Measurements from ENCODE around the gene KCNJ16. TPM values are rescaled to one million over a fixed set of nuclear protein-coding genes. Genes with fewer than 3 reads are reported as not detected.

The KCNJ16 gene
- total and polyA plus RNA-seq, 5 experiments from 2014 or later, result not detected

GRCh38 chr17:70091696-70092095 is 16.7 kb downstream of the KCNJ16 start:
- no peaks in the 10 kb centered on the region for H3K4me1 Mint-ChIP-seq
- H3K36me3 Mint-ChIP-seq, result no peaks in the 10 kb centered on the region
- peaks cover 0 to 4% (median 0%) of the 10 kb centered on the region in 5 donors for H3K27me3 Mint-ChIP-seq
- H3K27ac Mint-ChIP-seq, result no peak overlapping the region
- POLR2A ChIA-PET, result no interaction called here
- ATAC-seq (no peak), DNase-seq (no peak)
- peaks cover 0 to 8% (median 0%) of the 10 kb centered on the region in 9 donors for H3K9me3 Mint-ChIP-seq
- H3K4me3 Mint-ChIP-seq, result no peak overlapping the region

DNA sequence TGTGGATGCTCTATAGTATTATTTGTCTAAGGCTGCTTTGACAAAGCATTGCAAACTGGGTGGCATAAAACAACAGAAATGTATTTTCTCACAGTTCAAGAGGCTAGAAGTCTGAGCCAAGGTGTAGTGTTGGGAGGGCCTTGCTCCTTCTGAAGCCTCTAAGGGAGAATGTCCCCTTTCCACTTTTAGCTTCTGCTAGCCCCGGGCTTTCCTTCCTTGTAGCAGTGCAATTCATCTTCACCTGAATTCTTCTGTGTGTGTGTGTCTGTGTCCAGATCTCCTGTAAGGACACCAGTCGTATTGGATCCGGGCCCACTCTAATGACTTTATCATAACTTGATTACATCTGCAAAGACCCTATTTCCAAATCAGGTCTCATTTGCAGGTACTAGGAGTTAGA is 18.1 kb downstream of the KCNJ16 start:
- Mint-ChIP-seq H3K4me1 (no peaks in the 10 kb centered on the region), H3K4me3 (no peak overlapping the region), H3K36me3 (no peaks in the 10 kb centered on the region), H3K27me3 (peaks cover 0 to 4% (median 0%) of the 10 kb centered on the region in 5 donors), H3K27ac (no peak overlapping the region), H3K9me3 (peaks cover 0 to 8% (median 0%) of the 10 kb centered on the region in 9 donors)
- ATAC-seq, result no peak
- no peak for DNase-seq
- POLR2A ChIA-PET, result no interaction called here

GRCh38 chr17:70095455-70095854 is 20.4 kb downstream of the KCNJ16 start:
- peaks cover 0 to 8% (median 0%) of the 10 kb centered on the region in 9 donors for H3K9me3 Mint-ChIP-seq
- no peak overlapping the region for H3K4me3 Mint-ChIP-seq
- DNase-seq (no peak), ATAC-seq (no peak)
- POLR2A ChIA-PET, result no interaction called here
- H3K27ac Mint-ChIP-seq, result no peak overlapping the region
- peaks cover 0 to 4% (median 1%) of the 10 kb centered on the region in 5 donors for H3K27me3 Mint-ChIP-seq
- H3K4me1 Mint-ChIP-seq, result peaks cover 0 to 9% (median 0%) of the 10 kb centered on the region in 4 donors
- no peaks in the 10 kb centered on the region for H3K36me3 Mint-ChIP-seq

GRCh38 chr17:70096861-70097260 is 21.8 kb downstream of the KCNJ16 start:
- POLR2A ChIA-PET, result no interaction called here
- H3K27ac Mint-ChIP-seq, result no peak overlapping the region
- no peaks in the 10 kb centered on the region for H3K36me3 Mint-ChIP-seq
- H3K4me3 Mint-ChIP-seq, result no peak overlapping the region
- peaks cover 0 to 4% (median 0%) of the 10 kb centered on the region in 5 donors for H3K27me3 Mint-ChIP-seq
- H3K9me3 Mint-ChIP-seq, result peaks cover 0 to 1% (median 0%) of the 10 kb centered on the region in 9 donors
- ATAC-seq, result no peak
- no peak for DNase-seq
- peaks cover 0 to 9% (median 0%) of the 10 kb centered on the region in 4 donors for H3K4me1 Mint-ChIP-seq

DNA sequence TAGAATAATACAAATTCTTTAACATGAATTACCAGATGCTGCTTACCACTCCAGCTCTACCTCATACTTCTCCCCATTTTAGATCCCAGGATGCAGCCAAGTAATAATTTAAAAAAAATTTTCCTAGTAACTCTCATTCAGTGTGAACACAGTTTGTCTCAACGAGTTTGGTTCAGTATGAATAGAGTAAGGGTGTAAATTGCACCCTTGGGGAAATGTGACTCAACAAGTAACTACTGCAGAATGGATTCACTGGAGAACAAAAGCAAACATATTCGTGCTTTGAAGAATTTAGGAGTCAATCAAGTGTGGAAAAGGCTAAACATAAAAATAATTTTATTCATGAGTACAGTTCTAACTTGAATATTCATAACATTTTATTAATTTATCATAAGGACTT is 23.0 kb downstream of the KCNJ16 start:
- Mint-ChIP-seq H3K27me3 (peaks cover 0 to 9% (median 1%) of the 10 kb centered on the region in 5 donors), H3K36me3 (no peaks in the 10 kb centered on the region), H3K27ac (no peak overlapping the region), H3K9me3 (peaks cover 0 to 1% (median 0%) of the 10 kb centered on the region in 9 donors), H3K4me3 (no peak overlapping the region), H3K4me1 (peaks cover 0 to 9% (median 0%) of the 10 kb centered on the region in 4 donors)
- ATAC-seq, result no peak
- POLR2A ChIA-PET, result no interaction called here
- DNase-seq, result no peak

DNA sequence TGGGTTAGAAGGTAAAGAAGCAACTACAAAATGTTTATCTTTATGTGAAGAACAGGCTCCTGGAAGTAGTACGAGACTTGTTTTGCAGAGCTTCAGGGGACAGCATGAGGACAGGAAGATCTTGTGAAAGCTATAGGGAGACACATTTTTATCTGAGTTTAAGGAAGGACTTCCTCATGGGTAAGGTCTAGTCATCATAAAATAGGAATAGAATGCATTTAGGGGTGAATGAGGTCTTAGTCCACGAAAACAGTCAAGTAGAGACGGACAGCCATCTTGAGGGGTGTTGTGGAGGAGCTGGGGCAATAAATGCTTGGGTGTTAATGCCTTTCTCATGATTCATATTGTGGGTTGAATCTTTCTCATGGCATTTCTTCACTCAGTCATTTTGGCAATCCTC is 24.3 kb downstream of the KCNJ16 start:
- Mint-ChIP-seq H3K4me1 (peaks cover 0 to 9% (median 0%) of the 10 kb centered on the region in 4 donors), H3K9me3 (peaks cover 0 to 1% (median 0%) of the 10 kb centered on the region in 9 donors), H3K27ac (no peak overlapping the region), H3K27me3 (peaks cover 0 to 13% (median 1%) of the 10 kb centered on the region in 5 donors), H3K4me3 (no peak overlapping the region), H3K36me3 (no peaks in the 10 kb centered on the region)
- POLR2A ChIA-PET, result no interaction called here
- ATAC-seq (no peak), DNase-seq (no peak)

- DNase-seq, result no peak
- H3K4me3 Mint-ChIP-seq, result no peak overlapping the region
Observed at GRCh38 chr17:70099884-70100283, 24.9 kb downstream of the KCNJ16 start.

GRCh38 chr17:70100983-70101382 is 26.0 kb downstream of the KCNJ16 start:
- peaks cover 0 to 13% (median 1%) of the 10 kb centered on the region in 5 donors for H3K27me3 Mint-ChIP-seq
- H3K27ac Mint-ChIP-seq, result no peak overlapping the region
- POLR2A ChIA-PET, result no interaction called here

More at GRCh38 chr17:70099884-70100283, 24.9 kb downstream of the KCNJ16 start:
- no peak for ATAC-seq
- Mint-ChIP-seq H3K36me3 (no peaks in the 10 kb centered on the region), H3K27ac (no peak overlapping the region), H3K27me3 (peaks cover 0 to 13% (median 1%) of the 10 kb centered on the region in 5 donors), H3K9me3 (peaks cover 0 to 1% (median 0%) of the 10 kb centered on the region in 9 donors), H3K4me1 (peaks cover 0 to 9% (median 0%) of the 10 kb centered on the region in 4 donors)
- POLR2A ChIA-PET, result no interaction called here

DNA sequence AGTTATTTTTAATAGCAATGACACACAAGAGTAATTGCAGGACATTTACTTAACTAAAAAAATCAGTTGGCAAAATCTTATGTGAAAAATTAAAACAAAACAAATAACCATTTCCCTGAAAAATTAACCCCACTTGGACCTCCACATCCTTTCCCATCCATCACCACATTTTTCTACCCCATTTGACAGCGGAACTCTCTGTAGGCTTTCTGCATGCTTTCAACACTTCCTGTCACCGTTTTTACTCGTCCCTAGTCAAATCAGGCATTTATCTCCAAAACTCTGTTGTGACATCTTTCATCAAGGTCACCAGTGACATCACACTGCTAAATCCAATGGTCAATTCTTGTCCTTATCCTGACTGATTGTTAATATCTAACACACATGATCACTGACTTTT is 27.5 kb downstream of the KCNJ16 start:
- H3K9me3 Mint-ChIP-seq, result no peaks in the 10 kb centered on the region
- POLR2A ChIA-PET, result no interaction called here
- DNase-seq (no peak), ATAC-seq (no peak)
- H3K4me3 Mint-ChIP-seq, result no peak overlapping the region
- H3K4me1 Mint-ChIP-seq, result peaks cover 0 to 9% (median 0%) of the 10 kb centered on the region in 4 donors
- H3K27ac Mint-ChIP-seq, result no peak overlapping the region
- H3K36me3 Mint-ChIP-seq, result no peaks in the 10 kb centered on the region
- peaks cover 0 to 13% (median 1%) of the 10 kb centered on the region in 5 donors for H3K27me3 Mint-ChIP-seq

More at GRCh38 chr17:70100983-70101382, 26.0 kb downstream of the KCNJ16 start:
- Mint-ChIP-seq H3K36me3 (no peaks in the 10 kb centered on the region), H3K9me3 (no peaks in the 10 kb centered on the region), H3K4me1 (peaks cover 0 to 9% (median 0%) of the 10 kb centered on the region in 4 donors), H3K4me3 (no peak overlapping the region)
- ATAC-seq (no peak), DNase-seq (no peak)

- Mint-ChIP-seq H3K36me3 (no peaks in the 10 kb centered on the region), H3K4me1 (peaks cover 0 to under 1% (median 0%) of the 10 kb centered on the region in 4 donors), H3K9me3 (peaks cover 0 to 2% (median 0%) of the 10 kb centered on the region in 9 donors), H3K27ac (no peak overlapping the region), H3K4me3 (no peak overlapping the region), H3K27me3 (peaks cover 0 to 14% (median 4%) of the 10 kb centered on the region in 5 donors)
- POLR2A ChIA-PET, result no interaction called here
- no peak for DNase-seq
- no peak for ATAC-seq
Observed at GRCh38 chr17:70104791-70105523, 29.9 kb downstream of the KCNJ16 start.

- no peak overlapping the region for H3K27ac Mint-ChIP-seq
Observed at GRCh38 chr17:70105641-70106040, 30.6 kb downstream of the KCNJ16 start.

GRCh38 chr17:70106551-70106950 is 31.5 kb downstream of the KCNJ16 start:
- H3K36me3 Mint-ChIP-seq, result peaks cover 0 to 6% (median 0%) of the 10 kb centered on the region in 3 donors
- H3K27ac Mint-ChIP-seq, result no peak overlapping the region
- H3K4me1 Mint-ChIP-seq, result no peaks in the 10 kb centered on the region
- H3K9me3 Mint-ChIP-seq, result peaks cover 0 to 2% (median 0%) of the 10 kb centered on the region in 9 donors
- no peak for DNase-seq
- peaks cover 2 to 25% (median 8%) of the 10 kb centered on the region in 5 donors for H3K27me3 Mint-ChIP-seq
- ATAC-seq, result no peak
- peak overlapping the region in 1 of 10 donors; percentile 39 for H3K4me3 Mint-ChIP-seq
- POLR2A ChIA-PET, result no interaction called here

More at GRCh38 chr17:70105641-70106040, 30.6 kb downstream of the KCNJ16 start:
- Mint-ChIP-seq H3K36me3 (no peaks in the 10 kb centered on the region), H3K4me1 (no peaks in the 10 kb centered on the region), H3K9me3 (peaks cover 0 to 2% (median 0%) of the 10 kb centered on the region in 9 donors), H3K27me3 (peaks cover 0 to 16% (median 6%) of the 10 kb centered on the region in 5 donors), H3K4me3 (no peak overlapping the region)
- POLR2A ChIA-PET, result no interaction called here
- no peak for DNase-seq
- ATAC-seq, result no peak

DNA sequence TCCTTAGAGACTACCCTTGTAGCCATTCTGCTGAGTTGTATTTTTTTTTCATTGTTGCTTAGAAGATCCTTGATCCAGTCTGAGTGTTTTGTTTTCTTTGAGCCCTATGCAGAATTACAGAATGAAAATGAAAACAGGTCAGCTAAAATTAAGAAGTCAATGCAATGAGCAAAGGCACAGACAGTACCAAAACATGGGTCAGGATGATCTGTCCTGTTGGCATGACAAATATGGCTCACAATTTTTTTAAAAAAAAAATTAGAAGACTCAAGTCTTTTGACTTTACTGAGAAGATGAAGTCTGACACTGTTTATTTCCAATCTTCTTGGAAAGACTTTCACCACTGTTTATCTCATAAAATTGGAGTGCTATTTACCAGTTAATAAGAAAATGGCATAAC is 32.4 kb downstream of the KCNJ16 start:
- Mint-ChIP-seq H3K4me1 (no peaks in the 10 kb centered on the region), H3K36me3 (peaks cover 0 to 6% (median 0%) of the 10 kb centered on the region in 3 donors), H3K4me3 (no peak overlapping the region), H3K9me3 (peaks cover 0 to 2% (median 0%) of the 10 kb centered on the region in 9 donors), H3K27me3 (peaks cover 2 to 25% (median 8%) of the 10 kb centered on the region in 5 donors), H3K27ac (no peak overlapping the region)
- DNase-seq (no peak), ATAC-seq (no peak)
- POLR2A ChIA-PET, result no interaction called here

Data from naive thymus-derived CD8-positive, alpha-beta T cell (primary cell).